A549 (cell line): ENCODE results near the gene CXADR. TPM values are rescaled to one million over a fixed set of nuclear protein-coding genes. Genes with fewer than 3 reads are reported as not detected.

Experiments used
- ATAC-seq, 2 experiments: fragments of 200-7000 bp in 1 of 2; fragments of >200 bp in 1 of 2; cut with Nextera tagmentation in 1 of 2; cut with Tn5 transposase in 1 of 2; 3 replicates each; pipeline versions ENCODE4 v1.8.0 to v1.9.1; 2018 to 2020; ENCODE audit warnings: mild to moderate bottlenecking in 1 of 2, moderate library complexity in 1 of 2
- CTCF ChIA-PET: fragments of 300-600 bp; sonication (Branson Sonifier 250); formaldehyde crosslinking; extraction: SDS; loops from one replicate; lab custom pipeline; 2021; ENCODE audit warnings: antibody characterized with exemption, inconsistent platforms; lab: Yijun Ruan, JAX
- POLR2A ChIA-PET: fragments of 350-600 bp; formaldehyde crosslinking; extraction: SDS; loops from one replicate; lab custom pipeline; 2021; ENCODE audit warnings: antibody characterized with exemption, inconsistent platforms; lab: Yijun Ruan, JAX
- DNase-seq, 2 experiments: peaks; one replicate each; pipeline versions ENCODE4 v3.0.0 to v3.0.0-alpha.2; 2011 to 2016; ENCODE audit warnings: low read depth in 1 of 2, low spot score in 1 of 2
- FAIRE-seq: peaks from 2 replicates; lab custom pipeline; 2011; peaks lifted over from hg19 to GRCh38; lab: Jason Lieb, UNC
- H3K27ac ChIP-seq, 2 experiments: fragments of >200 bp; sonication (Bioruptor Twin); formaldehyde crosslinking; 3 replicates each; pipeline ENCODE4 v1.5.1; 2016 to 2017
- H3K4me1 ChIP-seq: fragments of >200 bp; sonication (Bioruptor Twin); formaldehyde crosslinking; 3 replicates; pipeline ENCODE4 v1.6.1; 2016
- H3K4me2 ChIP-seq: fragments of >200 bp; sonication (Bioruptor Twin); formaldehyde crosslinking; 3 replicates; pipeline ENCODE4 v1.6.1; 2016
- H3K4me3 ChIP-seq: fragments of >200 bp; sonication (Bioruptor Twin); formaldehyde crosslinking; 3 replicates; pipeline ENCODE4 v1.5.1; 2016
- H3K9me3 ChIP-seq: fragments of >200 bp; sonication (Bioruptor Twin); formaldehyde crosslinking; 3 replicates; pipeline ENCODE4 v1.6.1; 2016
- ATOH8 ChIP-seq: fragments of 250-450 bp; sonication (Bioruptor Pico); IDR thresholded peaks from 2 replicates; pipeline ENCODE4 v1.5.0; 2020; ENCODE audit warnings: low read depth, mild to moderate bottlenecking, moderate library complexity
- CEBPB ChIP-seq, 2 experiments: fragments of >200 bp in 1 of 2; sonication (Bioruptor Twin) in 1 of 2; formaldehyde crosslinking in 1 of 2; IDR thresholded peaks; 2 replicates each; pipeline ENCODE4 v1.6.1; 2012 to 2016
- CTCF ChIP-seq: fragments of >200 bp; sonication (Bioruptor Twin); formaldehyde crosslinking; IDR thresholded peaks from 3 replicates; pipeline ENCODE4 v1.5.1; 2016
- E2F6 ChIP-seq: IDR thresholded peaks from 2 replicates; pipeline ENCODE4 v1.6.1; 2012; ENCODE audit warnings: low read depth, borderline replicate concordance
- ELK1 ChIP-seq: fragments of 150-350 bp; IDR thresholded peaks from 2 replicates; pipeline ENCODE4 v1.6.1; 2014; ENCODE audit warnings: low read depth, mild to moderate bottlenecking, low read length
- EP300 ChIP-seq, 2 experiments: fragments of >200 bp; sonication (Bioruptor Twin); formaldehyde crosslinking; IDR thresholded peaks; 2 replicates in 1 of 2; 3 replicates in 1 of 2; pipeline ENCODE4 v1.6.1; 2016 to 2017
- ESRRA ChIP-seq: fragments of 150-350 bp; IDR thresholded peaks from 2 replicates; pipeline ENCODE4 v1.6.1; 2014; ENCODE audit warnings: mild to moderate bottlenecking, low read length, borderline replicate concordance
- FOSB ChIP-seq: fragments of 250-450 bp; sonication (Bioruptor Pico); IDR thresholded peaks from 2 replicates; pipeline ENCODE4 v1.5.0; 2020; ENCODE audit warnings: mild to moderate bottlenecking, moderate library complexity
- FOXS1 ChIP-seq: fragments of 250-450 bp; sonication (Bioruptor Pico); IDR thresholded peaks from 2 replicates; pipeline ENCODE4 v1.5.0; 2020; ENCODE audit warnings: mild to moderate bottlenecking, moderate library complexity
- HES2 ChIP-seq: fragments of >200 bp; sonication (Bioruptor Twin); formaldehyde crosslinking; IDR thresholded peaks from 2 replicates; pipeline ENCODE4 v1.6.1; 2016
- HEYL ChIP-seq: fragments of 250-450 bp; sonication (Bioruptor Pico); IDR thresholded peaks from 2 replicates; pipeline ENCODE4 v1.8.0; 2021; ENCODE audit warnings: mild to moderate bottlenecking, moderate library complexity
- HOXA7 ChIP-seq: fragments of 250-450 bp; sonication (Bioruptor Pico); IDR thresholded peaks from 2 replicates; pipeline ENCODE4 v1.5.0; 2020; ENCODE audit warnings: mild to moderate bottlenecking, moderate library complexity
- HOXB5 ChIP-seq: fragments of 250-450 bp; sonication (Bioruptor Pico); IDR thresholded peaks from 2 replicates; pipeline ENCODE4 v1.5.0; 2020; ENCODE audit warnings: mild to moderate bottlenecking, moderate library complexity
- KDM1A ChIP-seq: fragments of 200-600 bp; sonication (generic); IDR thresholded peaks from 2 replicates; pipeline ENCODE4 v1.6.1; 2016; ENCODE audit warnings: low read depth, mild to moderate bottlenecking
- MAX ChIP-seq: IDR thresholded peaks from 2 replicates; pipeline ENCODE4 v1.6.1; 2012
- MAZ ChIP-seq: fragments of 150-350 bp; IDR thresholded peaks from 2 replicates; pipeline ENCODE4 v1.6.1; 2014; ENCODE audit warnings: antibody characterized with exemption, low read depth, low read length, borderline replicate concordance
- NPAS2 ChIP-seq: fragments of 250-450 bp; sonication (Bioruptor Pico); IDR thresholded peaks from 2 replicates; pipeline ENCODE4 v1.8.0; 2022; ENCODE audit warnings: mild to moderate bottlenecking, moderate library complexity, borderline replicate concordance
- NR3C1 ChIP-seq: fragments of >200 bp; sonication (Bioruptor Twin); formaldehyde crosslinking; IDR thresholded peaks from 3 replicates; pipeline ENCODE4 v1.6.1; 2017
- POLR2A ChIP-seq: IDR thresholded peaks from 2 replicates; pipeline ENCODE4 v1.6.1; 2012; ENCODE audit warnings: mild to moderate bottlenecking, low read length
- RARB ChIP-seq: fragments of 250-450 bp; sonication (Bioruptor Pico); IDR thresholded peaks from 2 replicates; pipeline ENCODE4 v1.8.0; 2021; ENCODE audit warnings: mild to moderate bottlenecking, moderate library complexity
- RNF2 ChIP-seq: fragments of 200-600 bp; sonication (generic); IDR thresholded peaks from 2 replicates; pipeline ENCODE4 v1.6.1; 2016; ENCODE audit warnings: low read depth, mild to moderate bottlenecking, antibody characterized with exemption, moderate library complexity, borderline replicate concordance
- SMC3 ChIP-seq: fragments of >200 bp; sonication (Bioruptor Twin); formaldehyde crosslinking; IDR thresholded peaks from 3 replicates; pipeline ENCODE4 v1.6.1; 2018; ENCODE audit warnings: inconsistent platforms
- TFCP2L1 ChIP-seq: fragments of 250-450 bp; sonication (Bioruptor Pico); IDR thresholded peaks from 2 replicates; pipeline ENCODE4 v1.5.0; 2021; ENCODE audit warnings: mild to moderate bottlenecking
- TP53 ChIP-seq: fragments of 250-450 bp; sonication (Bioruptor Pico); IDR thresholded peaks from 2 replicates; pipeline ENCODE4 v1.5.0; 2021; ENCODE audit warnings: mild to moderate bottlenecking, moderate library complexity
- USF2 ChIP-seq: fragments of 450-650 bp; IDR thresholded peaks from 2 replicates; pipeline ENCODE4 v1.6.1; 2014; ENCODE audit warnings: antibody characterized with exemption
- ZFP36 ChIP-seq: fragments of 450-650 bp; IDR thresholded peaks from 2 replicates; pipeline ENCODE4 v1.6.1; 2014; ENCODE audit warnings: borderline replicate concordance; ENCODE audit not compliant: partially characterized antibody
- WGBS: methylation state at CpG from one replicate; pipeline ENCODE4 v1.1.6; 2017; ENCODE audit errors: missing lambda C conversion rate; 5-methylcytosine and 5-hydroxymethylcytosine counted together
- polyA plus RNA-seq, 4 experiments: library from polyadenylated mRNA; depleted of rRNA in 3 of 4; stranded (reverse); fragments of >200 nt; fragmentation: RNase III in 1 of 4; extraction: RNeasy Plus Mini Kit Qiagen cat#74134 plus additional on column Dnase treatment in 1 of 4; gene quantifications; 2 replicates in 3 of 4; 3 replicates in 1 of 4; pipeline ENCODE4 v1.2.3, GENCODE V29; 2011 to 2017

CXADR gene
- polyA plus RNA-seq, 2 of the 4 experiments (the other 2 are of a cell fraction), result 7.7 to 21.7 TPM

GRCh38 chr21:17498586-17498985 lies 14.3 kb upstream of the CXADR start:
- DNase-seq (no peak), ATAC-seq (no peak), FAIRE-seq (no peak)
- WGBS, result 77% methylated on average over 2 of the region's 2 CpGs
- no peak overlapping the region for H3K4me3 ChIP-seq
- ChIA-PET CTCF (no interaction called here), POLR2A (no interaction called here)
- H3K4me1 ChIP-seq, result peaks cover 16% of the 10 kb centered on the region
- H3K9me3 ChIP-seq, result no peaks in the 10 kb centered on the region
- H3K27ac ChIP-seq, result no peak overlapping the region
- TF ChIP-seq NPAS2 (CRISPR knock-in tag), result no peak
- TF ChIP-seq RNF2, result no peak
- no peak for TF ChIP-seq CTCF
- no peak for TF ChIP-seq ZFP36
- TF ChIP-seq TFCP2L1 (CRISPR knock-in tag), result no peak
- TF ChIP-seq SMC3, result no peak
- no peak for TF ChIP-seq POLR2A
- TF ChIP-seq ELK1, result no peak
- TF ChIP-seq EP300 (IDR thresholded peaks at IDR 0.05), result no peak
- no peak for TF ChIP-seq KDM1A
- TF ChIP-seq USF2, result no peak
- no peak for TF ChIP-seq ATOH8 (CRISPR knock-in tag)
- no peak for TF ChIP-seq CEBPB (IDR thresholded peaks at IDR 0.05)
- no peak for TF ChIP-seq MAZ
- no peak for TF ChIP-seq HOXA7 (CRISPR knock-in tag)
- no peak for TF ChIP-seq ESRRA
- no peak overlapping the region for H3K4me2 ChIP-seq

GRCh38 chr21:17501107-17502006 lies 11.5 kb upstream of the CXADR start:
- H3K4me3 ChIP-seq, result no peak overlapping the region
- ChIA-PET CTCF (interaction anchor here (1.2 kb wide), 1 partner anchor 114 kb away, joined by 3 read pairs; no protein-coding TSS in a partner anchor), POLR2A (interaction anchor here (0.8 kb wide), 1 partner anchor 12 kb away, joined by 7 read pairs; no protein-coding TSS in a partner anchor)
- FAIRE-seq, result no peak
- peak overlapping the region; percentile 41 for H3K4me2 ChIP-seq
- WGBS, result 6% methylated on average over 4 of the region's 4 CpGs
- peak; percentile 64 to 71; a peak in 5 of 6 replicates for ATAC-seq
- H3K27ac ChIP-seq, result 0 out of 6 replicates have a peak overlapping the region, but pooled peaks of 1 of the 2 experiments have one; percentile 28
- peak in 1 of 2 experiments; percentile 53 for DNase-seq
- 0 out of 3 replicates have a peak, but pooled peaks cover 3% of the 10 kb centered on the region for H3K9me3 ChIP-seq
- peaks cover 16% of the 10 kb centered on the region for H3K4me1 ChIP-seq
- TF ChIP-seq NR3C1 (no peak), NPAS2 (CRISPR knock-in tag) (no peak), FOSB (CRISPR knock-in tag) (no peak), TFCP2L1 (CRISPR knock-in tag) (no peak), RARB (CRISPR knock-in tag) (no peak), HEYL (CRISPR knock-in tag) (no peak), RNF2 (no peak), MAX (no peak), FOXS1 (CRISPR knock-in tag) (no peak), TP53 (CRISPR knock-in tag) (no peak), CTCF (no peak), ESRRA (no peak), HOXB5 (no peak), E2F6 (no peak), KDM1A (no peak), HES2 (no peak), ATOH8 (CRISPR knock-in tag) (no peak)
